Dedifferentiated amniotic fluid mesenchymal stem cell (primary cell): ENCODE data around the gene HCN4.
"Not testable (repeated sequence)": the region's sequence is repeated elsewhere in the genome, so short reads cannot be mapped to it uniquely, and the experiment has no call there.

Experiments used
- DNase-seq: peaks from one replicate; pipeline ENCODE4 v3.0.0-alpha.2; 2016; ENCODE audit errors: extremely low spot score

Gene HCN4

DNA sequence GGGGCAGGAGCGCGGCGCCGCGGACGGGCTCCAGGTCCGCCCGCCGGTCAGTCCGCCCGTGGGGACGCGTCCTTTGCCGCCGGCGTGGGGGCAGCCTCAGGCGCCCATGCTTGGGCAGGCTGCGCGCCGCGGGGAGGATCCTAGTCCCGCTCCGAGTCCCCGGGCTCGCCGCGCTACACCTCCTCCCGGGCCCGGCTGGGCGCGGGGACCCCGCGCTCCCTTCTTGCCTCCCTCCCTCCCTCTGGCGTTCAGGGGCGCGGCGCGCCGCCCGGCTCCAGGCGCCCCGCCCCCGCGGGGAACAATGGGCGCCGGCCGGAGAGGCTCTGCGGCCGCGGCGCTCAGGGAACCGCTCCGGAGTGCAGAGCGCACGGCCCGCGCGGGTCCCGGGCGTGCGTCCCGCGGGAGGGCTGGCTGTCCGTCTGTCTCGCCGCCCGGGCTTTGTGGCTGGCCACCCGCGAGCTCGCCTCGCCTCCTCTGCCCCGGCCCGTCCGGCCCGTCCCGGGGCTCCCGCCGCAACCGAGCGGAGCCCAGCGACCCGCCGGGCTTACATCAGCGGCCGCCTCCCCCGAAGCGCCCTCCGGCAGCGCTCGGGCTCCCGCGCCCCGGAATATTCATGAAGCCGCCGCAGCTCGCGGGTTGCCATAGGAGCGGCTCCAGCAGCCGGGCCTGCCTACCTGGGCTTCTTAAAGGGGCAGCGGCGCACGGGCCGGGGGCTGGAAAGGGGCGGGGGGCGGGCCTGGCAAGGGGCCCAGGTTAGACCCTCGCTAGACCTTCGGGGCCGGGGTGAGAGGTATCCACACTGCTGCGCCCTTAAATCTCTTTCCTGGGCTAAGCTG is at the start of gene HCN4:
Gene HCN4 (minus strand): TSS at position 658 of the 836 bp plus-strand sequence. CDS start 688 bp downstream, outside the sequence.
- no peak for DNase-seq

DNA sequence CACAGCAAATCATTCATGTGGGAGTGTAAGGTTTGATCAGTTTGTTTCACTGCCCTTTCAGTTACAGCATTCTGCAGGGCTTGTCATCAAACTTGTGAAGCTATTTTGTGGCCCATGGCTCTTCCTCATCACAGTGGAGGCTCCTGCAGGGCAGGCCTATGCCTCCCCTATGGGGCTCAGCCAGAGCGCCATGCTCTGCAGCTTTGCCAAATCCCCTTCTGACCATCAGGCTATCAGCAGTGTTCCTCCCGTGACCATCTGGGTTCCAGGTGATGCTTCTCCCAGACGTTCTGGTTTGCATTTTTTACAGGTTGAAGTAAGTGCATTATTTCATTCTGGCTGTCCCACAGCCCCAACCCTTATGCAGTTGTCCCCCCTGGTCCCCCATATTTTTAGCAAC is 46.1 kb upstream of the HCN4 start:
- no peak for DNase-seq

DNA sequence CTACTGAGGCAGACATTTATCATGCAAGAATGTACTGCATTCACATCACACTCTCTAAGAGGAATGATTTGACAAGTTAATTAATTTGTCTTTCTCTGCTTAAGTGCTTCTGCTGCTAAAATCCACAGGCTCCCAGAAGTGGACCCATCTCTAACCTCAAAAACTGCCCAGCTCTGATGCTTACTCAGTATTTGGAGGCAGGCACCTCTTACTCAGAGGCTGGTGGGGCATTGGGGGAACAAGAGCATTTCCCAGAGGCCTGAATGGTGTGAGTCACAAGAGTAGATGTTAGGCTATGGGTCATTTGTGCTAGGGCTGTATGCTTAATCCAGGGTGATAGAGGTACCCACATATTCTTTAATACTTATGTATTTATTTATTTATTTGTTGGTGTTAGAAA is 34.4 kb upstream of the HCN4 start:
- no peak for DNase-seq

DNA sequence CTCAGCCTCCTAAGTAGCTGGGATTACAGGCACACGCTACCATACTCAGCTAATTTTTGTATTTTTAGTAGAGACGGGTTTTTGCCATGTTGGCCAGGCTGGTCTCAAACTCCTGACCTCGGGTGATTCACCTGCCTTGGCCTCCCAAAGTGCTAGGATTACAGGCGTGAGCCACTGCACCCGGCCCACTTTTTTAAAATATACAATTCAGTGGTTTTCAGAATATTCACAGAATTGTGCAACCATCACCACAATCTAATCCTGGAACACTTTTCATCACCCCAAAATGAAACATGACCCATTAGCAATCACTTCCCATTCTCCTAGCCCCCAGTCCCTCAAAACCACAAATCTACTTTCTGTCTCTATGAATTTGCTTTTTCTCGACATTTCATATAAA is 31.5 kb upstream of the HCN4 start:
- not testable (repeated sequence) for DNase-seq

DNA sequence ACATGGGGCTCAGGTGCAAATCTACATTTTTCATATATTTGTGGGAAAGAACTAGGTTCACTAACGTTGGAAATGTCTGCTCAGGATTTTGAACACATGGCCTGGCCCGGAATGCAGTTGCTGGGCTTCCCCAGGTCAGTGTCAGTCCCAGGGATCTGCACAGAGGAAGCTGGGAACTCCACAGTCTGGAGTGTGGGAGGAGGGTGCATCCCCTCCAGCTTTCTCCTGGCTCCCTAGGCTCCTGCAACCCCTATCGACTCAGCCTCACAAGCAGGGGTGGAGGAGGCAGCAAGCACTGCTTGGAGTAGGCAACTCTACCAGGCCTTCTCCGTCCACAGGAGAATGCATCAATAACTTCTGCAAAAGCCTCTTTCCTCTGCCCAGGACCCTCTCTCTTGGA is 30.1 kb upstream of the HCN4 start:
- no peak for DNase-seq

DNA sequence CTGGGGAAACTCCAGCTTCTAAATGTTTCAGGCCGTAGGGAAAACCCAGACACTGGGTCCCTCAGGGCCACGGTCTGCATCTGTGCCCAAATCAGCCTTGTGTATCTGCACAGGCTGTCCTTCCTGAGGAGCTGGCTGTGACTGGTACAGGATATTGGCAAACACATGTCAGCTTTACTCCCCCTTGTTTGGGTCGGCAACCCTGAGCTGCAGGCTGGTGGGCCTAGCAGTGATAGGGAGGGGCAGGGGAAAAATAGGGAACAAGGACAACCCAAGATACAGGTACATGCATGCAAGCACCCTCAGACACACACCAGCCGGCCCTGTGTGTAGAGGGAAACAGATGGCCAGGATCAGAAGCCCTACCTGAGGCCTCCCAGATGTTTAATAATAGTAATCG is 28.7 kb upstream of the HCN4 start:
- no peak for DNase-seq

DNA sequence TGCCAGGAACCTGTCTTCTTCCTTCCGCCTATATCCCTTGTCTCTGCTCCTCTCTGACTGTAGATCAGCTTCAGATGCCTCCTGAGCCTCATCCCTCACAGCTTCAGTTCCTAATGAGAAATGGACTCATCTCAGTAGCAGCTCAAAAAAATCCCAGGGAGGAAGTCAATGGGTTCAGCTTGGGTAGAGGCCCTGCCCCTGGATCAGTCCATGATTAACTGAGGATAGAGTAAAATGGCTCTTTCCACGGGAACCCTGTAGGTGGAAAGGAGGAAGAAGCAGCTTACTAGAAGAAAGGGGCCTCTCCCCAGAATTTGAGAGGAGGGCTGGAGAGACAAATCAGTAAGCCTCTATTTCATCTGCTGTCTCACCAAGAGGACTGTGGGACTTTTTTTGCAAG is 26.9 kb upstream of the HCN4 start:
- no peak for DNase-seq

DNA sequence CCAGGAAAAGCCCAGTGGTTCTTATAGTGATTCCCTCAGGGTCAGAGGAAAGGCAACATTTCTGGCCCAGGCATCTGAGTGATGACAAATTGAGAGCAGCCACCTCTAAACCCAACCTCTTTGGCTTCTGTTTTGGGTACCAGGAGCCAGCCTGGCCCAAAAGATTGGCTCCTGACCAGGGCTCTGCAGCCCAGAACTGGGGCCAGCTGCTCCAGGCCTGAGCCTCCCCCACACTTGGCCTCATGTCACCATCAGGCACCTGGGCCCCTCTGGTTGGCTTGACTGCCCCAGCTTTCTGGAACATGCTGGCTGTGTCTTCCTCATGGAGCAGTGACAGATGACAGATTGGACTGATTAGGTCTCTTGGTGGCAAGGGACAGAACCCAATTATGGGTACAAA is 26.0 kb upstream of the HCN4 start:
- DNase-seq, result no peak

DNA sequence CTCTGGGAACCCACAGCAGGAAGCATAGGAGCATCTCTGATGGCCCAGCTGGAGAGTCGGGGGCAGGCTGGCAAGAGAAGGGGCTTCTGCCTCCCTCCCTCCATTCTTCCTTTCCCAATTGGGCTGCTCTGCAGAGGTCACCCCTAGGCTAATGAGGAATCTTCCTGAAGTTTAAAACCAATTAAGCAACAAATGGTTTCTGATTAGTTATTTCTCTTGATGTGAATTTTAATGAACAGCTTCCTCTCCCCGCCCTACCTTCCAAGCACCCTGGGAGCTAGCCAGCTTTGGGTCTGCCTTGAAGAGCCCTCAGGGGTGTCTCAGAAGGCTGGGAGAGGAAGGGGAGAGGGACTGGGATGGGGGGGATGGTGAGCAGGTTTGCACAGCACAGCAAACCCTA is 24.6 kb upstream of the HCN4 start:
- DNase-seq, result no peak

DNA sequence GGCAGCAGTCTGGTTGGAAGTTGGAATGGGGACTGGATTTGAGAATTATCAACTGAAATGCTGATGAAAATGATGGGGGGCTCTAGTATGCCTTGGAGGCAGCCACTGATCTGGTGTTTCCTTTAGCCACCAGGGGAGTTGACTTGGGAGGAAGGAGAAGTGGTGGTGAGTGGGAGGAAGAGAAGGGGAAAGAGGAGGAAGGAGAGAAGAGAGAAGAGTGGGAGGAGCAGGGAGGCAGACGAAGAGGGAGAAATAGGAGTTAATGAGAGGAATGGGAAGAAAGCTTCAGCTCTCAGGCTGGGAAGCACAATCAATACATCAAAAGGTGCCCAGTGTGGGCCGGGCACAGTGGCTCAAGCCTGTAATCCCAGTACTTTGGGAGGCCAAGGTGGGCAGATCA is 23.3 kb upstream of the HCN4 start:
- no peak for DNase-seq

DNA sequence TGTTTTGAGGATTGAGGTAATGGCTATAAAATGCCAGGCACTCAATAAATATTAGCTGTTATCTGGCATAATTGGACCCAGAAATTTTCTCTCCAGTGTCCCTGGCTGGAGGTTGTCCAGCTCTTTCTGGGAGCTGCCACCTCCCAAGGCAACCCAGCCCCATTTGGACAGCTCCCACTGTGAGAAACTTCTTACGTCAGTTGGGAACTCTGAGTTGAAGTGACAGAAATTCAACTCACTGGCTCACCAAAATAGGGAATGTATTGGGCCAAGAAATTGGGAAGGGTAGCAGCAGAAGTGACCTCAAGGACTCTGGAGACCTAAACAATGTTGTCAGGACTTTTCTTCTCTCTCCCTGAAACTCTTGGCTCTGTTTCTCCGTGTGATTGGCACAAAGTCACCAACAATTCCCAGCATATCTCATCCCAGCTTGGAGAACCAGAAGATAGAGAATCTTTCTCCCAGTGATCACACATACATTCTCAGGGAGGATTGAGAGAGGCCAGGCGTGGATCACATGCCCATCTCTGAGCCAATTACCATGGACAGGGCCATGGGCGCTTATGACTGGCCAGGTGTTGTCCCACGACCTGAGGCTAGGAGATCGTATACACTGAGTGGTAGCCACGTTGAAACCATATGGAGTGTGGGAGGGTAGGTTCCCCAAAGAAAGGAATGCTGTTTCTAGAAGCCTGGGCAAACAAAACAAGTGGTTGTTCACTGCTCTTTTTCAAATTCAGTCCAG is 22.5 kb upstream of the HCN4 start:
- no peak for DNase-seq

DNA sequence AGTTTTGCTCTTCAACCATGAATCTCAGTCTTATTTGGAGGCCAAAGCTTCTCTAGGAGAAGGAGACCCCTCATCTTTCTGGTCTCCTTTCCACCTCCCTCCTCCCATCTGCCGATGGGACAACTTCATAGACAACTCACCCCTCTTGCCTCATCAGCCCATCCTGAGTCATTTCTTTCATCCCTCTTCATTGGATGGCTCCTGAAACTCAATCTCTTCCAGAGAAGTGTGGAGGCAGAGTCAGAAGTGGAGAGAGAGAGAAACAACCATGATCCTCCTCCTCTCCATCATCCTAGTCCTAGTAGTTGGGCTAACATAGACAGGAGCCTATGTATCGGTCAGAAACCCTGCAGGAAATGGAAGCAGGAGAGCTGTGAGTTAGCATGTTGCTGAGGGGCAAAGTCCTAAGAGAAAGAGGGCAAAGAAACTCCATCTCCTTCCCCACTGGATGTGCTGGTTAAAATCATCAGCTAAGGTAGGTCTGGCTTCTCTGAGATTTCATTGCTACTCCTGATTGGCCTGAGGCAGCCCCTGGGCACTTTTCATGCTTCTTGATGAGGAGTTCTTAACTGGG is 21.3 kb upstream of the HCN4 start:
- DNase-seq, result no peak

DNA sequence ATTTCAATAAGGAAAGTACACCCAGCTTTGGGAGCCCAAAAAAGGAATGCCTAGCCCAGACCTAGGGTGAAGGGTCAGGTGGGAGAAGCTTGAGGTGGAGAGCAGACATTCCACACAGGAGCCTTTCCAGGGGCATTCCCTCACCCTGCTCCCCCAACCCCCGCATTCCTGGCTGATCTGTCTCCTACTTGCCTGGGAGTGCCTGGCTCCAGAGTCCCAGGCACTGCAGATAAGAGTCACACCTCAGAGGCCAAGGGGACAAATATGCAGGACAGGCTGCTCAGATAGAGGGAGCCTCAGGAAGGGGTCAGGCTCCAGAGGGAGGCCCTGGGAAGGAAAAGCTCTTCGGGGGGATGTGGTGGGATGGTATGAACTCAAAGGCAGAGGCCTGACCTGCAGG is 20.8 kb upstream of the HCN4 start:
- no peak for DNase-seq

DNA sequence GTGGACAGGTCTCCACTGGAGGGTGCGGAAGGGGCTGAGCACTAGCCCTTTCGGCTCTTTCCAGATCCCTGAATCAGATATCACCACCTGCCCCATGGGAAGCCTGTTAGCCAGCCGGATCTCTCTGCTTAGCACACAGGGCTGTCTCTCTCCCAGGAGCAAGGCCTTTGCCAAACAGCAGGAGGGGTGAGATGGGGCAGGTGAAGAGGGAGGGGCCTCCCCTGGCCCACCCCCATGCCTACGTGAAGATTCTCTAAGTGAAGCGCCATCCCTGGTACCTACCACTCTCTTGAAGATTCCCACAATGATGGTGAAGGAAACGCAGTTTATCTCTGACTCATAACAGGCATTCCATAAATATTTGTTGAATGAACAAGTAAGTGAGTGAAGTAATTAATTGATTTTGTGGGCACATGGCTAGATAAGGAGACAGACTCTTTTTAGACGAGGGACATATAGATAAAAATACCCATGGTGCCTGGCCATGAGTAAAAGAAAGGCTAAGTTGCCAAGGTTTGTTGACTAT is 19.6 kb upstream of the HCN4 start:
- no peak for DNase-seq

DNA sequence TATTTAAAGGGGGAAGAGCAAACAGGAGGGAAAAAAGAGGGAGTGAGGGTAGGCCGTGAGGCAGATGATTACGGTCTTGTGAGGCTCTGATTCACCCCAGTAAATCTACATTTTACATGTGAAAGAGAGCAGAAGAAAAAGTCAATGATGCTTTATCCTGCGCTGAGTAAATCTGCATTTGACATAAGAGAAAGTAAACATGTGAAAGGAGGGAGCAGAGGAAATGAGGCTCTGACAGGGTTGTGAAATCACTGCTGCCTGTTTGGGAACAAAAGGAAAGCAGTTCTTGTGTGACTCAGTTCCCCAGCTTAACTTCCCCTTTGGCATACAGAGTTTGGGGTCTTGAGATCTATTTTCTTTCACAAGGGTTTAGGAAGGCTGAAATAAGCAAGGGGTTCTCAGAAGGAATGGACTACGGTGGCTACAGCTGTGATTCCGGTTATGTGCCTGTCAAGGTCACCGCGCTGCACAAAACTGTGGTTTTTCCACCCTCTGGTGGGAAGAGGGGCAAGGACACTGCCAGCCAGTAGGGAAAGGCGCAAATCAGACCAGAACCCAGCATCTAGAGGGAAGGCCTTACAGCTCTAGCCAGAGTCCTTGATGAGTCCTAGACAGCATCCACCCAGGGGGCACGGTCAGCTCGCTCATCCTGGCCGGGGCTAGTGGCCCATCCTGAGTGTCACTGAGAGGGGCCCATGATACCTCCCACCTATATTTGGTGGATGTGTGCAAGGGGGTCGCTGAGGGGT is 18.9 kb upstream of the HCN4 start:
- no peak for DNase-seq

DNA sequence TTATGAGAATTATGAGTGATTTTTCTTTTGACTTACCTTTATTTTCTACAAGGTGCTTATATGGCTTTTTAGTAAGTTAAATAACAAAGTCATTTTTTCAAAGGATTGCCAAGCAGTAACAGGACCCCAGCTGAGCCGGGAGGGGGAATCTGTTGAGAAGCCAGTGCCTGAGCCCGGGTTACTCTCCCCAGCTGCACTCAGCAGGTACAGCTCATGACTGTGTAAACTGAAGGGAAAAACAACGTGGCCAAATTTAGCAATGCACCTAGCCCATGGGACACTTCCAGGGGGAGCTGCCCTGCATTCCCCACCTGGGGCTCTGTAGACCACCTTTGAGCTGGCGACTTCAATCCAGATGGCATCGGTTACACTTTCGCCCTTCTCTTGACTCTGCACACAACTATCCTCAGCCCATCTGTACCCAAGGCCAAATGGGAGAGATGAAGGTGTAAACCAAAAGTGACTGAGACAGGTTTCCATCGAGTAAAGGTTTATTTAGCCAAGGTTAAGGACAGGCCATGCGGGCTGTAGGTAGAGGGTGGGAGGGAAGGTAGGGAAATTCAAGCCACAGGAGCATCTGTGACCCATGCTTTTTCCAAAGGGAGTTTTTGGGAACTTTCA is 18.2 kb upstream of the HCN4 start:
- DNase-seq, result no peak

DNA sequence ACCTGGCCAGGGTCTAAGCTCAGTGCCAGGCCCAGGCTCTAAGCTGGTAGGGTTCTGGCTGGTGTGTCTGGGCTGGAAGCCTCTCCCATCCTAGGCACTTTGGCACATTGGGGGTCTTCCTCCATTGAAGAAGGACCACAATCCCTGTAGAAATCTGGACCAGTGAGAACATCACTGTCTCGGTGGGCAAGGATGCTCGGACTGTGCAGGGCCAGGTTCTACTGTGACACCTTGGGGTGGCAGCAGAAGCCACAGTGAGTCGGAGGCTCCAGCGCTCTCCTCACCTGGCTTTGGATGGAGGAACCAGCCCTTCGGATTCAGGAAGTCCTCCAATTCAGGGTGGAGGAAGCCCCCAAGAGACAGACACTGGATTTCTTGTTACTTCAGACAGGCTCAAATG is 17.5 kb upstream of the HCN4 start:
- DNase-seq, result no peak

DNA sequence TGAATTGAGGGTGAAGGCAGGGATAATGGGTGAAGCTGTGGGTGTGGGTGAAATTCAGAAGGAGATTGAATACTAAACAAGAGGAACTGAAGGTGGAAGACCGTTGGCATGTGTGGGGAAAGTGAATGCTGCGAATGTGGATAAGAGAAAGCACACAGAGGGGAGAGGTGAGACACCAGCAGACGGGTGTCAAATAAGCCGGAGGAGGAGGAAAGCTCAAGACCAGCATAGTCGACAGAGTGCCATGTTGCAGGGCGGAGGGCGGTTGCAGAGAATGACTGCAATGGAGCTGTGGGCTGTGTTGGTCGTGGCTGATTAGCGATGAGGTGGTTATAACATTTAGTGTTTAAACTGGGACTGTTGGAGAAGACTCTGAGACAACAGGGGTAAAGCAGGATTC is 16.4 kb upstream of the HCN4 start:
- DNase-seq, result no peak

DNA sequence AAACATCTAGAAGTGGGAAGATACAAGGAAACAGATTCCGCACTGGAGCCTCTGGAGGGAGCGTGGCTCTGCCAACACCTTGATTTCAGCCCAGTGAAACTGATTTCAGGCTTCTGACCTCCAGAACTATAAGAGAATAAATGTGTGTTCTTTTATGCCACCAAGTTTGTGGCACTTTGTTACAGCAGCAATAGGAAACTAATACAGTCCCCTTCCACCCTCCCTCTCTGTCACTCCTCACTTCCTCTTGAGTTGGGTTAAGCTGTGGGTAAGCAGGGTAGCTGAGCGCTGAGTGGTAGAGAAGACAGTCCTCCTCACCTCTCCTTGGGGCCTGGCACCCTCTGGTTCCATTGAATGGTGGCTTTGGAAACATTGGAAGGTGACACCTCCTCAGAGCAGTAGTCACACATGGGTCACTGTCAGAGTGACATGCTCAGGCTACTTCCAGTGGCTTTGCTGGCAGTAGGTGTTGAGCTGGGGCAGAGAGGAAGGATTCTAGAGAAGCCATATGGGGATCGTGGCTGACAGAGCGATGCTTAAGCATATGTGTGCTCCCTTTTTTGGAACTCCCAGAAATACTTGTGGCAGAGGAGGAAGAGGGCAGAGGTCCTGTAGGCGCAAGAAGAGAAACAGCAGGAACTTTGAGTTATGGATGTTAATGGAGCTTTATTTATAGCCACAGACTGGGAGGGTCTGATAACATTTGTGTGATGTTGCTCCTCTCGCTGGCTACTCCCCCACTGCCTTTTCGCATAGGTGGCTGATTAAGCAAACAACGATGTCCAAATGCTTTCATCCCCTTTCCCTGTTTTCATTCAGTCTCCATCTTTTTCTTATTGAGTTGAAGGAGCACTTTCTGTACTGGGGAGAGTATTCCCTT is 14.8 kb upstream of the HCN4 start:
- DNase-seq, result no peak

DNA sequence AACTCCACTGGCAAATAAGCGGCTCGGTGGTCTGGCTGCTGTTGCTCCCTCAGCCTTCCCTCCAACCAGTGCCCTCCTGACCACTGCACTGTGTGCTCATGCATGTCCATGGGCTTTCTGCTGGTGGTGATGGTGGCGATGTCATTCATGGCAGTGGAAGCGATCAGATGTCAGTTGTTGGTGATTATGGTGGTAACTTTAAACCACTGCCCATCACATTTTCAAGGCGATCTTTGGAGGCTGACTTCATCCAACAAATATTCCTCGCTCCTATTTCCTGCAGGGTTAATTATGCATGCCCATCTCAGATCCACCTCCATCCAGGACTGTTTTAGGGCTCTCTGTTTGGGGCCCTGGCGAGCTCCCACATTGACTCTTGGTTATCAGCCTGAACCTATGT is 13.4 kb upstream of the HCN4 start:
- no peak for DNase-seq

DNA sequence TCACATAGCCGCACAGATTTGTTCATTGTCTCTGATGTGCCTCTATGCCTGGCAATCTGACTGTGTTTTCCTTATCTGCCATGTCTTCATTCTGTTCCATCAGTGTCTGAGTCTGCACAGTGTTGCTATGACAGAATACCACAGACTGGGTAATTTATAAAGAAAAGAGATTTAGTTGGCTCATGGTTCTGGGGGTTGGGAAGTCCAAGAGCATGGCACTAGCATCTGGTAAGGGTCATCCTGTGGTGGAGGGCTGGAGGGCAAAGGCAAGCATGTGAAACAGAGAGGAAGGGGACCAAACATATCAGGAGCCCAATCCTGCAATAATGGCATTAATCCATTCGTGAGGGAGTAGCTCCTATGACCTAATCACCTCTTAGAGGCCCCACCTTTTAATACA is 11.9 kb upstream of the HCN4 start:
- DNase-seq, result no peak
